GM19463 (cell line): Measurements from ENCODE around the gene CDNF.

Experiments
- ATAC-seq: cut with Tn5 transposase; IDR thresholded peaks from one replicate; pipeline ENCODE4 v1.9.1; 2021; ENCODE audit warnings: mild to moderate bottlenecking, moderate library complexity; ENCODE audit not compliant: unreplicated experiment

Gene CDNF

GRCh38 chr10:14800397-14800796 lies 37.4 kb downstream of the CDNF start:
- ATAC-seq, result no peak

GRCh38 chr10:14798636-14799035 lies 39.2 kb downstream of the CDNF start:
- ATAC-seq, result no peak

- no peak for ATAC-seq
Observed at GRCh38 chr10:14787938-14788337, 49.9 kb downstream of the CDNF start.

- no peak for ATAC-seq
Observed at GRCh38 chr10:14784459-14785055, 53.3 kb downstream of the CDNF start.

- ATAC-seq, result no peak
Observed at GRCh38 chr10:14782691-14783363, 55.0 kb downstream of the CDNF start.

GRCh38 chr10:14781763-14782162 lies 56.1 kb downstream of the CDNF start:
- ATAC-seq, result no peak

- no peak for ATAC-seq
Observed at GRCh38 chr10:14779001-14779651, 58.7 kb downstream of the CDNF start.

GRCh38 chr10:14776546-14776945 lies 61.3 kb downstream of the CDNF start:
- no peak for ATAC-seq

- ATAC-seq, result no peak
Observed at GRCh38 chr10:14775656-14776055, 62.2 kb downstream of the CDNF start.

GRCh38 chr10:14774797-14775196 lies 63.0 kb downstream of the CDNF start, which contains the start of gene FAM107B:
Gene FAM107B (minus strand): TSS chr10:14774897. CDS start chr10:14774663, 234 bp downstream.
- ATAC-seq, result no peak

- ATAC-seq, result no peak
Observed at GRCh38 chr10:14774214-14774580, 63.6 kb downstream of the CDNF start.

GRCh38 chr10:14773551-14774213 lies 64.2 kb downstream of the CDNF start:
- ATAC-seq, result no peak

- ATAC-seq, result no peak
Observed at GRCh38 chr10:14772399-14772798, 65.4 kb downstream of the CDNF start.

- no peak for ATAC-seq
Observed at GRCh38 chr10:14770927-14771326, 66.9 kb downstream of the CDNF start.
